NCI-H1436 (cell line): ENCODE data around the gene PPP4R3C.
"Not testable (repeated sequence)": the region's sequence is repeated elsewhere in the genome, so short reads cannot be mapped to it uniquely, and the experiment has no call there.

Experiments
- DNase-seq: peaks from one replicate; lab custom pipeline; 2025; lab: John Stamatoyannopoulos, UW

PPP4R3C gene

GRCh38 chrX:27463187-27463586, at the start of gene PPP4R3C:
TSS of gene PPP4R3C (minus strand) at chrX:27463341. CDS start at chrX:27463296, 45 bp downstream.
- no peak for DNase-seq

- no peak for DNase-seq
Measured at GRCh38 chrX:27491397-27491796, 28.3 kb upstream of the PPP4R3C start.

GRCh38 chrX:27466051-27466450, 2.9 kb upstream of the PPP4R3C start:
- no peak for DNase-seq

- no peak for DNase-seq
Measured at GRCh38 chrX:27465036-27465435, 1.9 kb upstream of the PPP4R3C start.

- not testable (repeated sequence) for DNase-seq
Measured at GRCh38 chrX:27459129-27459528, 4.0 kb downstream of the PPP4R3C start.

GRCh38 chrX:27458544-27458943, 4.6 kb downstream of the PPP4R3C start:
- DNase-seq, result not testable (repeated sequence)

- no peak for DNase-seq
Measured at GRCh38 chrX:27451324-27451723, 11.8 kb downstream of the PPP4R3C start.

GRCh38 chrX:27446423-27446822, 16.7 kb downstream of the PPP4R3C start:
- no peak for DNase-seq

- no peak for DNase-seq
Measured at GRCh38 chrX:27445438-27445837, 17.7 kb downstream of the PPP4R3C start.

- no peak for DNase-seq
Measured at GRCh38 chrX:27444093-27444908, 18.8 kb downstream of the PPP4R3C start.

- not testable (repeated sequence) for DNase-seq
Measured at GRCh38 chrX:27442392-27442791, 20.7 kb downstream of the PPP4R3C start.

GRCh38 chrX:27439771-27440170, 23.4 kb downstream of the PPP4R3C start:
- no peak for DNase-seq

GRCh38 chrX:27438937-27439336, 24.2 kb downstream of the PPP4R3C start:
- no peak for DNase-seq

GRCh38 chrX:27435031-27435430, 28.1 kb downstream of the PPP4R3C start:
- no peak for DNase-seq
